GM12892 (cell line): ENCODE results near the gene IL17REL.

Source experiments
- POLR2A ChIP-seq: IDR thresholded peaks from 2 replicates; pipeline ENCODE4 v1.6.1; 2011; ENCODE audit warnings: low read depth, low read length, control low read depth
- POLR2AphosphoS5 ChIP-seq: IDR thresholded peaks from 2 replicates; pipeline ENCODE4 v1.6.1; 2011; ENCODE audit warnings: low read depth, low read length, control low read depth
- TAF1 ChIP-seq: IDR thresholded peaks from 2 replicates; pipeline ENCODE4 v1.6.1; 2011; ENCODE audit warnings: low read depth, mild to moderate bottlenecking, control low read depth, low read length, borderline replicate concordance

GRCh38 chr22:49975543-49976389, 36.8 kb downstream of the IL17REL start:
- TF ChIP-seq TAF1 (no peak), POLR2AphosphoS5 (no peak), POLR2A (no peak; the same call in 1 of the 2 replicates)
